ENCODE data around the gene PPP2CA.

PPP2CA gene

DNA sequence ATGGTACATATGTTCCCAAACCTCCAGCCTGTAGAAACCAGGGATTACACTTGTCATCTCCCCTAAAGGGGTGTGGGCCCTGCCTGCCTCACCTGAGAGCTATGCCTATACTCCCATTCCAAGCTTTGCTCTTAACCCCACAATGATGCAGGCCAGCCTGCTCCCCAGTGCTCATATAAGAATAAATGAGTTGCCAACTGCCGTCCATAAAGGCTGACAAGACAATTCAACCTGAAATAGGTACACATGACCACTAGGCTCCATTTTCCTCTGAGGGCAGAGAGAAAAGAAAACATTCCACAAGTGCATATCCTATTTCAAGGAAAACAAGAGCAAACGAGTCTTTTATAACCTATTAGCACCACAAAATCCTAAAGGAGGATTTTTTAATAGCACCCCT is 77.6 kb downstream of the PPP2CA start:
- no peak for DNase-seq (ENCODE audit: low read depth in 3 of 3)

DNA sequence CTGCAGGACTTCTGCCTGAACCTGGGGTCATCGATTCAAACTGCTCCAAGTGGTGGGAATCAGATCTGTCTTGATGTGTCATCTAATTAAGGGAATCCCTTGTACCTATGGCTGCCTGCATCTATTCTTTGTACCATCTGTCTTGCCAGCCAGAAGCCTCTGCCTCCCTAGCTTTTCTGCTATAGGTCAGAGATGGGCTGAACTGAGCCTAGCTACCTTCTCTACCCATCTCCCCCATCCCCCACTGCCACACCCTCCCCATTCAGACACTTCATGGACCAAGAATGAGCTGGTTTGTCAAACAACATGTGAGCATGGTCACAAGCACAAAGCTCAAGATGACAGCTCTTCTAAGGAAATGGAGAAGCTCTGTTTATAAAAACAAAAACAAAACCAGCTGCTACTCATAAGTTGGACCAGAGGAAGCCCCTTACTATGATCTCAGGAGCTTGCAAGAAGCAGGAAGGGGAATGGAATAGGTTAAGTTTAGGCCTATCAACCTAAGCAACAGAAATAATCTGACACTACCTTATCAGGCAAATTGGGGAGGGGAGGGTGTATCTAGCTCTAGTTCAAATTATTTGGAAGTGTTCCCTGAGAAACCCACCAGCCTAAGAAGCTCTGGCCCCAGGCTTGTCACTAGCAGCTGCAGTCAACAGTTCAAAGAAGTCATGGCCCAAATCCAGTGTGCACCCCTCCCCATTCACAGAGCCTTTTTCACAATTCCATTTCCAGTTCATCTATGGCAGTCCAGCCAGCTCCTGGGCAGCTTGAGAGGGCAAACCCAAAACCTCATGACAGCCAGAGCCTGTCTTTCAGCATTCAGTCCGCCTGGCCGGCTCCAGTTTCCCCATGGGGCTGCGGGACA is 79.0 kb downstream of the PPP2CA start:
- no peak for DNase-seq (ENCODE audit: low read depth in 3 of 3)

DNA sequence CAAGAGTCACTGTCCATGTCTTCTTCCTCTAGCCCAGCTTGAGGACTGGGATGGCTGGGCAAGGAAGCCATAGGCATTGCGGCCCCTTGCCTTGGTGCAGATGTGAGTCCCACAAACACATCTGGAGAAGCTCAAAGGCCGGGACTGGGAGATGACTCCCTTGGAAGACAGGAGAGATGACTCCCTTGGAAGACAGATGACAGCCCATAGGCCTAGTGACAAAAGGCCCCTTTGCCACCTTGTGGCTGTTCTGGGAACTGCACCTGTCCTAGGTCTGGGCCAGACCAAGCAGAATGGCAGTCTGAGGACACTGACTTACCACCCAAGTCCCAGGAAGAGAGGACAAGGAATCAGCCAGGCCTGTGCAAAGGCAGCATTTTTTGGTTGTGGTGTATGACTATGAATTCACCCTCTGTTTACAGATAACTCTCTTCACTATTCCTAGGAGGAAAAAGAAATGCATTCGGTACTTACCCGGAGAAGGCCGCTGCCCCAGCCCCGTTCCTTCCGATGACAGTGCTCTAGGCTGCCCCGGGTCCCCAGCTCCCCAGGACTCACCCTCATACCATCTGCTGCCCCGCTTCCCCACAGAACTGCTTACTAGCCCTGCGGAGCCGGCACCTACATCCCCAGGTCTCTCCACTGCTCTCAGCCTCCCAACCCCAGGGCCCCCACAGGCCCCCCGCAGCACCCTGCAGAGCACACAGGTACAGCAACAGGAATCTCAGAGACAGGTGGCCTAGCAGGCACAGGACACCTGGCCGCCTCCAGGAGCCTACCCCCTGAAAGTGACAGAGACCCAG is 79.9 kb downstream of the PPP2CA start:
- DNase-seq (ENCODE audit: low read depth in 3 of 3): peak; percentile 65 to 81 (median 73)

DNA sequence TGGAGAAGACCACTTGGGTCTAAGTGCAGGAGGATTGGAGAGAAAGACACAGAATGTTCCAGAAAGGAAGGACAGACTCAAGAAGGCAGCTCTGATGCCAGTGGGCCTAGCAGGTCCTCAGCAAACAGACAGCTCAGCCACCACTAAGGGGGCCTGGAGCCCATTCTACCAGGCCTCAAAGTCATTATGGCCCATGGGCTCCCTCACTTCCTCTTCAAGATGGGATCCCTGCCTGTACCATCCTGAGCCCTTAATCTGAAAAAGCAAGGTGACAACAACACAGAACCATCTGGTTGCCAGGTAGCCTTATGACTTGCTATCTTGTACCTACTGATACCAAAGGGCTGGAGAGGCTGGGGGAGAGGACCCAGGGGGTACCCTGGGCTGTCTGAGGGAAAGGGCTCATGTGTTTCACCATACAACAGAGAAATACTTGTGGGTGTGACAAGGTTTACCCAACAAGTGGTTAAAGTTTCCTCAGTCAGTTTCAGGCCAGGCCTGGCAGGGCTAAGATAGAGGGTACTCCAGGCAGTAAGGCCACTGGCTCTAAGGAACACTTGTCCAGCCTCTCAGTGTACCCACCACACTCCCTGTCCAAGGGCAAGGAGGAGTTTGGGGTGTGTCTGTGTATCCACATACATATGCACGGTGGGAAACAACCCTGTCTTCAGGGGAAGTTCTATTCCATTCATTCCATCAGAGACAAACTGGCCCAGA is 80.7 kb downstream of the PPP2CA start:
- DNase-seq (ENCODE audit: low read depth in 3 of 3): no peak
